Stimulated activated CD4-positive, alpha-beta T cell treated with anti-CD3 and anti-CD28 coated beads, Interleukin-2, amount 100 ng/mL, for 48 hours (primary cell): Measurements from ENCODE around the gene KCNJ6.

Experiments used
- DNase-seq, 2 donors: peaks; one replicate each; pipeline ENCODE4 v3.0.0-alpha.2; 2020

KCNJ6 gene

DNA sequence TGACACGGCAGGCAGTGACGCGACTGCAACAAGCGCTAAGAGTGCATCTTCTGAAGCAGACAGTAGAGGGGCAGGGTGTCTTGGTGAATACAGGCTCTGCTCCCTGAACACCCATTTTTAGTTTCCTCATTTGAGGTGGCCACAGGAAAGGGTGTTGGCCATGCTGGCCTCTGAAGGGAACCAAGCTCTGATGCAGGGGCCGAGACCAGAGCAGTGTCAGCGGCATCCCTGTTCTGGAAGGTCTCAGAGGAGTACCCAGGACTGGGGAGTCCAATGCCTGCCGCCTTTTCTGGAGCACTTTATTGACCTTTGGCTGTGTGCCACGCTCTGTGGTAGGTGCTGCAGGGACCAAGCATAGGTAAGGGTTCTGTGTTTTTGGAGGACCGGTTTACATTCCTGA is 100.4 kb downstream of the KCNJ6 start:
- DNase-seq: no peak

DNA sequence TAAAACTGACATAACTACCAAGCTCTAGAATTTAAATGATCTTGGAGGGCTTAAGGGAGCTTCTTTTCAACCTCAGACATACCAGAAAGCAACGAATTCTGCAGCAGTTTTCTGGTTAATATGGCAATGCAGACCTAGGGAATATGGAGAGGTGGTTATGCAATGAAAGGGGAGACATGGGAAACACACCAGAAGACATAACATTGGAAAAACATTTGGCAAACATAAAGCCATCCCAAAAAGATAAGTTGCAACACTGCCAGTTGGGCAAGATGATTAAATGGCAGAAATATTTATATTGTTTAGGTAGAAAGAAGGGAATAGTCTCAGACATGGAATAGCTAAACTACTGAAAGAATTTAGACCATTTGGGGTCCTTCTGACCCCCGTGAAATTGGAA is 104.5 kb downstream of the KCNJ6 start:
- no peak for DNase-seq

DNA sequence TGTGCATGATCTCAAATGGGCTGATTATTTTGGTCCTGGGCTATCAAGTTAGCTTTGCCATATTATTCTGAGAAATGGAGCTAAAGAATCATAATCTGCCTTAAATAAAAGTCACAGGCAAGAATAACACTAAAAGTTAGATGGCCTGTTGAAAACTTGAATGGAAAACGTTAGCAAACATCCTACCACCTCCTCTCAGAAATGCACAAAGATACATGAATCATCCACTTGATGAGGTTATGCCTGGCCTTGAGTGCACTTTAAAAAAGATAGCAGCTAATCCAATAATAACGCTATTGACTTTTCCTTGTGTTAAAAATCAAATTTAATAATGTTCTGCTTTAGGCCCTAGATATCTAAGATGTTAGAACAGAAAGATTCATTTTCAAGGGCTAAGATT is 108.0 kb downstream of the KCNJ6 start:
- DNase-seq: no peak

DNA sequence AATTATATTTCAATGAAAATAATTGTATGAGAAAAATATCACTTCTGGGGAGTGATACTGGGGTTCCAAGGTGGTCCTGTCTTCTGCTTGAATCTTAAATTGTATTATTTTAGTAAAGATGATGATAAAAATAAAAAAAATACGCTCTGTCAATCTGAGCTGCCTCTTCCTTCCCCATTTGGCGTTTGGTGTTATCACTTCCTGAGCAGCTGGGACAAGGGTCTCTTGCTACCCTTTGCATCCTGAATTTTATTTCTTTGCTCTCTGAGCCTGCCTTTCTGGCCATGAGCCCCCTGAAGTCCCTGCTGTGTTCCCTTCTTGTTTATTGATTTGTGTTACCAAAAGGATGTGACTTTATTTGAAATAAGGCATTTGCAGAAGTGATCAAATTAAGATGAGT is 111.0 kb downstream of the KCNJ6 start:
- no peak for DNase-seq

DNA sequence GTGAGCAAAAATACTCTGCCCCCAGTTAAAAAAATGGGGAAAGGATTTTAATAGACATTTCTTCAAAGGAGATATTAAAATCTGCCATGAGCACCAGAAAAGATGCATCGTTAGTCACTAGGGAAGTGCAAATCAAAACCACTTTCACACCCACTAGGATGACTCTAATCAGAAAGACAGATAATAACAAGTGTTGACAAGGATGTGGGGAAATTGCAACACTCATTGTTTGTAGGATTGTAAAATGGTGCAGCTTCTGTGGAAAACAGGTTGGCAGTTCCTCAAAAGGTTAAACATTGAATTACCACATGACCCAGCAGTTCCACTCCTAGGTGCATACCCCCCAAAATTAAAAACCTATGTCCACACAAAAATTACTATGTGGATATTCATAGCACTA is 112.3 kb downstream of the KCNJ6 start:
- DNase-seq: no peak

DNA sequence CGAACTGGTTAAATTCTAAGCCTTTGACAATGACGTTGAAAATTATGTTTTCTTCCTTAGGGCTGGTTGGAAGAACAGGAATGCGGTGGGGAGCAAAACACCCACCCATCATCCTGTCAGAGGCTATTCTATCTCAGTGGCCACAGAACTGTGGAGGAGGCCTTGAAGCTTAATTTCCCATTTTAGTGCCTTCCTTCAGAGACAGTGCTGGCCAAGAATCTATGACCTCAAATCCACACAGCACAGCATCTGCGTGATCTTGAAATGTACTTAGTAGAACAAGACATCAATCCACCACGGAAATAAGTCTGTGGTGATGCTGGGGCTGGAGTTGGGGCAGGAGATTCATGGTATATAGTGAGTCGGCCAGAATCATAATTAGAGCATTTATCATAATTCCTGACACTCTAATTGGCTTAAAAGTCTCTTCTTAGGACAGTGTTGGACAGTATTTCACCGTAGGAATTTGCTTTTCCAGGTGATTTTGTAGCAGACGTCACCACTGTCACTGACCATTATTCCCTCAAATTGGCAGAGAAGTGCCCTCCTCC is 113.1 kb downstream of the KCNJ6 start:
- DNase-seq: no peak

DNA sequence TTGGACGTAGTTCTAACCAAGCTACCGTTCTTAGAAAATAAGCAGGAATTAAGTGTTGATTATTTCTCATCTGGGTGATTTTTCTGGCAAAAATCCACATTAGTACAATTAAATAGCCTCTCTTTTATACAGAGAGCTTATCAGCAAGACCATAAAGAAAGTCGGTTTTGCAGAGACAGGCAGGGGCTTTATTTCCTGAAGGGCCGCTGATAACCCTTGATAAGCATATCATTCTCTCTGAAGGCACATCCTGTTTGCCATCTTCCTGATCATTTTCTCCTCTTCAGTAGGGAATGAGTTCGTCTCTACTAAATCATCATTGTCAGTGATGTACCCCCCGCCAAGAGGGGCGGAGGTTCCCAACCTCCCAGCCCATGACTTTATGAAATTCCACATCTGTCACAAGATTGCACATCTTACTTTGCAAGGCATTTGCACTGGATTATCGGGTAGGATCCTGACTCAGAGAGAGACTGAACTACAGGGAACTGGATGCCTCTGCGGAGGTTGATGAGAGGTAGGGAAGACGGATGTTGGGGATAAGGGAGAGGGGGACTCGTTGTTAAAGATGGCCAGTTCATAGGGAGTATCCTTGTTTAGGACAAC is 115.7 kb downstream of the KCNJ6 start:
- no peak for DNase-seq

DNA sequence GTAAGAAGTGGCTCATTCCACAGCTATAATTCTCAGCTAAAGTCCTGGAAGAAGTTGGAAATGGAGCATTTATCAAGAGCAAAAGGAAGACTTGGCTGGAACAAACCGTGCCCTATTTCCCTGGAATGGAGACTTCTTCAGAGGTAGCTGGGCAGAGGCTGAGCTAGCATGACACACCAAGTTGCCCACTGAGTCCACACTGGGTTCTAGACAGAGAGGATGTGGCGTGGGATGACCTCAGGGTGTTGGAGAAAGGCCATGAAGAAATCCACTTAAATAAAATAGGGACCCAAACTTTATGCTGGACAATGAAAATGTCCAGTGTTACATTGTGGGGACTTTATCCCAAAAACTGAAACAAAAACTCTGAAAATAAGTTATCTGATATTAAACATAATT is 116.2 kb downstream of the KCNJ6 start:
- DNase-seq: no peak

DNA sequence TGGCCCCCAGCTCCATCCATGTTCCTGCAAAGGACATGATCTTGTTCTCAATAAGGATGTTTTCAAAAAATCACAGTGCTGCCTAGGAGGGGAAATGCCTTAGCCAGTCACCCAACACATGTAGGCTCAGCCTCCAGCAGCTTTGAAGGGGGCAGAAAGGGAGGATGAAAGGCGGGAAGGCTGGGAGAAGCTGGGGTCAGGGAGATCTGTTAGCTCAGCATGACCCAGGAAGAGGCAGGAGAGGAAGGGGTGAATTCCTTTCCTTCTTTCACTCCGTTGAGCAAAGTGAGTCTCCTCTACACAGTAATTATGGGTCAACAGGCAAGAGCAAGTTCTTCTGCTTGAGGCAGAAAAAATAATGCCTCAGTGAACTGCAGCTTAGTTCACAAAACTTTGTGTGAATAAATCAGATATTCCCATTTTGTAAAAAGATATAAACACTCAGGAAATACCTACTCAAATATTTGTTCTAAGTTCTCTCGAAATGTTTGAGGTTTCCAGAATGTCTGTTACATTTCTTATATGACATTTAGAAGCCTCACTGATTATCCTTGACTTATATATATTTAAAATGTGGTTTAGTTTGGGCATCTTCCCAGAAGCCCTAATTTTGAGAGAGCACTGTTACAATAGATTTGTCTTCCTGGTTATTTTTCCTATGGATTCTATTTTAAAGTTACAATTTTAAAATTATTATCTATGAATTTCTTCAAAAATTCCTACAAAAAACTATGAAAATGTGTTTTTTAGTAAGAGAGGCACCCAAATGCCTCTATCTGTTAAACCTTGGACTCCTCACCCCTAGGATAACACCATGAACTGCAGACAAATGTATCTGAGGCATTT is 116.8 kb downstream of the KCNJ6 start:
- no peak for DNase-seq

DNA sequence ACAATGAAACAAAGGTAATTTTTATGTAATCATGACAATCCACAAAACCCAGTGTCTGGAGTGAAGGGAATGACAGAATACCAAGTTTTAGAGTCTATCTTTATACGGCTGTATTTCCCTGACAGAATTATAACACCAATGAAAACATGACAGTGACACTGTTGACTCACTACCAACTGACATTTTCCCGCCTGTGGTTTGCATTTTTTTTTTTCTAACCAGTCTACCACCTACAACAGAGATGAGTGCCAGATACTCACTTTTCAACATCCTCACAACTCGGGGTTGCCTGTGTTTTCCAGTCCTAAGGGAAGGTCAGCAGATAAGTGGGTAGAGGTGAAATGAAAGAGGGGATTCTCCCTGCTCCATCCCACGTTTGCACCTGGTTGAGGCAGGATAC is 118.9 kb downstream of the KCNJ6 start:
- DNase-seq: no peak

DNA sequence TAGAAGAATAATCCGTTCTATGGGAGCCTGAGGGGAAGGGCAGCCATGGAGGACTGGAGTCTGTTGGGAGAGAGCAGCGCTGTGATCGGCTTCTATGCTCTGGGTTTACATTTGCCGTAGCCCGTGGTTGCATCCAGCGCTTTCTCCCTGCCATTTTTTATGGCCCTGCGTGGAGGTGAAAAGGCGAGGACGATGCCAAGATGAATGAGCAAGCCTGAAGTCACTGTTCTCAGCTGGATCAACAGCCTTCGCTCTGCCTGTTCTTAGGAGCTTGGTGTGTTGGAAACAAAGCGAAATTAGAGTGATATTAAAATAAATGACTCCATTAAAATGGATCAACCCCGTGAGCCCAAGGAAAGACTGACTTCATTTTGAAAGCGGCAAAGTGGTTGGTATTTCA is 120.2 kb downstream of the KCNJ6 start:
- DNase-seq: no peak

DNA sequence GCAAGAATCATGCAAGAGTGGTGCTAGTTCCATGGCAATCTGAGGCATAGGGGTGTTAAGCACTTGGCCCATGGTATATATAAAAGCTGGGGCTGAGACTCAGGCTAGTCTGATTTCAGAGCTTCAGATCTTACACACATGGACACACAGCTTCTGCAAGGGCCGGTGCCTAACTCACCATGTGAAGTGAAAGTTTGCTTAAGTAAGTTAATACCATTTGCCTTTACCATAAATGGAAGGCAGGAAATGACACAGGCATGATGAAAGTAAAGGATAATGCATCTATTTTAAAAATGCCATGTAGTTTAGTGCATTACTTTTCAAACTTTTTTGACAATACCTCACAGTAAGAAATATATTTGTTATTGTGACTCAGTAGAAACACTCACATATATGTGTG is 122.6 kb downstream of the KCNJ6 start:
- DNase-seq: no peak

DNA sequence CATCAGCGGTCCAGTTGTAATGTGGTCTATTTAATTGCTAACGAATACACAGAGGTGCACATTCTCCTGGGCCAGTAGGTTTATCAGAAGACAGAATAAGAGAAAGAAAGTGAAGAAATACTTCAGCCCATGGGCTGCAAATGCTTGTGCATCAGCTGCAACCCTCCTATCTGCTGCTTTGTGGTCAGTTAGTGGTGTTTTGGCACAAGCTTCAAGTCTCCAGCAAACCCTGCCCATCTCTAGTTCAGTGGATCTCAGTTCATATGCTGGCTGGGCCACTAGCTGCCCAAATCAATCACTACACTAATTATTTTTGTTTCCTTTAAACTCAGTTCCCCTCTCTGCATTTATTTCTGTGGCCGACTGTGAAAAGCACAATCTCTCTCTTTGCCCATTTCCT is 124.2 kb downstream of the KCNJ6 start:
- DNase-seq: no peak

DNA sequence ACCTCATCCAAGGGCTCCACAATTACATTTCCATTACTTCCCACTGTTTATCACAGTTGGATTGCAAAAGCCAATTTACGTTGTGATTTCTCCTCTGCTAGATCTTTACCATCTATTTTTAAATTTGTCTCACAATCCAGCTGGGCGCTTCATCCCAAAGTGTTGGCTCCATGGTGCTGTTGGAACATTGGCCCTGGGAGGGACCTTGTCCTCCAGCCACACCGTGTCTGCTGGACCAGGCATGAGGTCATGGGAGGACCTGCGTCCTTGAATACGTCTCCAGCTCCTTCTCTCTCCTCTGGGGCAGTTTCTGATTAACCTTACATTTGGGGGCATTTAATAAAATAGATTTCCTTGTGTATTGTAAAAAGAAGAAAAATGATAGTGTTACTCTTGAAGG is 125.4 kb downstream of the KCNJ6 start:
- DNase-seq: no peak

DNA sequence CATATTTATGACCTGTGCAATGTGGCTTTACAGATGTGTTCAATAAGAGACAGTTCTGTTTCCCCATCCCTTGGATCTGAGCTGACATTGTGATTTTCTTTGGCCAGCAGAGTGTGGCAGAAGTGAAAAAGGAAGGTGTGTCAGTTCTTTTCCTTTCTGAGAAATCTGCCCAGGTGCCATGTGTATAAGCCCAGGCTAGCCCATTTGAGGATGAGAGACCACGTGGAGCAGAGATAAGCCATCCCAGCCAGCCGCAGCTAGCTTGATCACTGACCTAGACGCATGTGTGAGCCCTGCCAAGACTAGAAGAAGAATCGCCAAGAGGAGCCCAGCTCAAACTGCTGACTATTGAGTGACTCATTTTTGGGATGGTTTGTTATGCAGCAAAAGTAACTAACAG is 127.8 kb downstream of the KCNJ6 start:
- DNase-seq: no peak

DNA sequence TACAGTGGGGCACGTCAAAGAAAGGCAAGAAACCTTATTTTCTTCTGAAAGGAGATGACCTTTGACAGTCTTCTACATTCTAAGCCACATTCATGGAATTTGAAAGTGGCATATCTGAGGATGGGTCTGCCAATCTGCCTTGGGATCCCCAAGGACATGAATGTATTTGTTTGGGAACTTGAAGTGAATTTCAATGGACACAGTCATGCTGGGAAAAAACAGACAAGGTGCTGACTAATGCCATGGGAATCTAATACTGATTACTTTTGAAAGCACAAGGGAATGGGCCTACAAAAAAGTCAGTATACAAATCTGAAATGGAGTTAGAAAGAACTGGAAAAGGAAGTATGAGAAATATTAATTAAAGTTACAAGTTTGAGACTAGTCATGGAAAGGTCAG is 128.8 kb downstream of the KCNJ6 start:
- DNase-seq: no peak

DNA sequence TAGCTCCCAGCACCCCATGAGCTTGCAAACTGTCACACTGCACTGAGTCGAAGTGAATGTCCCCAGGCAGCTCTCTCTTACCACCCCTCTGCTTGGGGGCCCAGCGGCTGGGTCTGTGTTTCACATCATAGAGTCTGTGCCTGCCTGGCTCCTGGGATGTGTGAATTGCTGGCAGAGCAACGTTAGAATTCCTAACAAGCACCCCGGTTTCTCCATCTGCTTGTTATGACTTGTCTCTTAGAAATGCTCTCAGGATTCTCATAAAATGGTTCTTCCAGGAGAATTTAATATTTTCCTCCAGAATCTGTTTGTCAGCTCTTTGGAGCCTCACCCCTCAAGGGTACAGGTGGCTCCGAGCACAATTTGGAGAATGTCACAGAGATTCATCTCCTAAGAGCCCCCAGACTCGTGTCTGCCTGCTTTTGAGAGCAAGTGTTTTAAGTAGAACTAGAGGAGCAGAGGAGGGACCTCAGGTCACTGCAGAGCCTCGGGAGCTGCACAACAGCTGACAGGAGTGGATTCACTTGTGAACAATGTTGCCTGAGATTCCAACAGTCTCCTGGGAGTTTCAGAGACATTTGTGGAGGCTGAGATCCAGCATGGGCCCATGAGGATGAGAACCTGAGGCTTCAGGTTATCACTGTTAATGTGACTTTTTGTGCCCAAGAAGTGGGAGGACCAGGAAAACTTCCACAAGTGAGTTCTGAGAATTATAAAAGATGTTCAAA is 131.5 kb downstream of the KCNJ6 start:
- DNase-seq: no peak

DNA sequence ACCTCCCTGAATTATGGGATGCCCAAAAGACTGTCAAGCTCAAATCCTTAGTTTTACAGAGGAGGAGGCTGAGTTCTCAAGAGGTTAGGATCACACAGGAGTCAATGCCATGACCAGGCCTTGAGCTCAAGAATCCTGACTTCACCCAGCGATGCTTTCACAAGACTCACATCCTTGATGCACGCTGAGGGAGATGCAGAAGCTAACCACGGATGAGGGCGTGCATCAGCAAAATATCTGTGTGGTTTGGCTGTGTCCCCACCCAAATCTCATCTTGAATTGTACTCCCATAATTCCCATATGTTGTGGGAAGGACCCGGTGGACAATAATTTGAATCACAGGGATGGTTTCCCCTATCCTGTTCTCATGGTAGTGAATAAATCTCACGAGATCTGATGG is 133.2 kb downstream of the KCNJ6 start:
- no peak for DNase-seq

DNA sequence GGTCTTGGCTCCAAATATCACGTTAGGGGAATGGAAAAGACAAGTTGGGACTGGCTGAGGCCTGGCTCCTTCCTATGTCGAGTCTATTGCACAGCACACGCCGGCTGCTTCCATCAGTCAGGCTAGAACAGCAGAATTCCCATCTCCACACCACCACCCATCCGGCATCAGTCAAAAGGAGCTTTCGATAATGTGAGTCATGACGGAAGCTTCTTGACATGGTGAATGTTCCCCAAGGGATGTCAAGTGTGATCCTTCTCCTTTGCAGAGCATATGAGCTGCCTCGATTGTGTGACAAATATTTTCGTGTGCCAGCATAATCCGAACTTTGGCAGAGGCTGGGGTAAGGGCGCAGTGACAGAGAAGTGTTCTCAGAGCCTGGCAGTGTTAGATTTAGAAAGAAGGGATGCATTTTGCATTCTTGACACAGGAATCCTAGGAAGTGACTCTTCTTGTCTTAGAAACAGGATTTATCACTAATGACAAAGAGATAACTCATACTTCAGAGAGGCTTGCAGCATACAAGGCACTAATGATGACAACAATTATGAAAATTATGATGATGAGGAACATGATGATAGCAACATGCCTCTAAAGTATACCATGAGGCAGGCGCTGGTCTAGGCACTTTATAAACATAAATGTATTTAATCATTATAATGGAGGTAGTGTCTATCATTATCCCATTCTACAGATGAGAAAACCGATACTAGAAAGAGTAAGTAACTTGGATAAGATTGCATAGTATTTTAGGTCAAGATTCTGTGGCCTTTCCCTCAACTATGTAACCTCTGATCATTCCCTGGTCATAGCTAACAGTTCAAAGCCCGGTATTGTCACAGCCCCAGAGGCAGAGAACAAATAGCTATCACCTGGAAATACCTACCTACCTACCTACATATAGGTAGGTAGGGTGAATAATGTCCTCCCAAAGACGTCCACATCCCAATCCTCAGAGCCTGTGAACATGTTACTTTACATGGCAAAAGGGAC is 135.0 kb downstream of the KCNJ6 start:
- DNase-seq: no peak

DNA sequence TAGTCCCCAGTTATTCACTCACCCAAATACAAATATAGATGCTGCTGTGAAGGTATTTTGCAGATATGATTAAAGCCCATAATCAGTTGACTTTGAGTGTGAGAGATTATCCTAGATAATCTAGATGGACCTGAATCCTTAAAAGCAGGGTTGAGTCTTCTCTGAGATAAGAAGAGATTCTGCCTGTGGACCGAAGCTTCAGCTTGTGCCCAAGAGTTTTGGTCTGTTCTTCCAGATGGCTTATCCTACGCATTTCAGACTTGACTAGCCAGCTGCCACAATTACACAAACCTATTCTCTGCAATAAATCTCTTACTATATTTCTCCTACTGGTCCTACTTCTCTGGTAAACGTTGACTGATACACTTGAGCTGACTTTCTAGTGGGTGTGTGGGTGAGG is 145.1 kb downstream of the KCNJ6 start:
- DNase-seq: no peak

DNA sequence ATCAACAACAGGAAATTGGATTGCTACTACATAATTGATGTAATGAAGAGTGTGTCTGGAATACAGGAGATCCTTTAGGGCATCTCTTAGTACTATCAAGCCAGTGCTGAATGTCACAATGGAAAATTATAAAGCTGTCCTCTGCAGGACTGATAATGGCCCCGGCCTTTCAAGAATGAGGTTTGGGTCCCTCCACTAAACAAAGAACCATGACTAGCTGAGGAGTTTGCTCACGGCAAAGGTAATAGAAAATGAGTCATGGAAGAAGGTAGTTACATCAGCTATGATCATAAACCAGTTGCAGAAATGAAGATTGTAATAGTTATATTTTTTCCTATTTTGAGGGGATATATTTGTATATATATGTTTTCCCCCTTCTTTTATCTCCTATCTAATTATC is 145.8 kb downstream of the KCNJ6 start:
- DNase-seq: no peak

DNA sequence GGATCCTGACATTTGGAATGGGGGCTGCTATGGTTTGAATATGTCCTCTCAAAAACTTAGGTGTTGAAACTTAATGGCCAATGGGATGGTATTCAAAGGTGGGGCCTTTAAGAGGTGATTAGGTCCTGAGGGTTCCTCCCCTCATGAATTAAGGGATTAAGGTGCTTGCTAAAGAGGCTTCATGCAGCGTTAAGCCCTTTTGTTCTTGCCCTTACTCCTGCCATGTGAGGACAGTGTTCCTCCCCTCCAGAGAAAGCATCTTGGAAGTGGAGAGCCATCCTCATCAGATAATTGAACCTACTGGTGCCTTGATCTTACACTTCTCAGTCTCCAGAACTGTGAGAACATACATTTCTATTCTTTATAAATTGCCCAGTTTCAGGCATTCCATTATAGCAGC is 146.6 kb downstream of the KCNJ6 start:
- no peak for DNase-seq

DNA sequence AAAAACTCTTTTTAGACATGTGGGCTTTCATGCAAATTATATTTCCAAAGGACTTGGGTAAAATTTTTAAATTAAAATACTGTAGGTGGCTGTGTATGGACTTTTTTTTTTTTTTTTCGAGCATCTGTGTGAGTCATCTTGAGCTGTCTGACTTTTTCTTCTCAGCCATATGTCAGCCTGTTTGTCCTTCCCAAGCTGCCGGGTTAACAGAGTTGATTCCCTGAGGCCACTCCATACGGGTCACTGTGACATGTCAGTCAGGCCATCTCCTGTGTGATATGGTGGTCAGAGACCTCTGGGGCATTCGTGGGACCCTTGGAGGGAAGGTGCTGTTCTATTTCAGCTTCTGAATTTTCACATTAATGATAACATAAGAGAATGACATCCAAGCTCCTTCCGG is 148.3 kb downstream of the KCNJ6 start:
- DNase-seq: no peak
